Mesodermal cell (in vitro differentiated cells): ENCODE data around the gene ING4.

Experiments
- H3K27ac ChIP-seq: 2 replicates; pipeline ENCODE4 v1.7.0; 2013; ENCODE audit warnings: mild to moderate bottlenecking, low read depth, low read length, moderate library complexity; ENCODE audit not compliant: severe bottlenecking
- H3K36me3 ChIP-seq: 2 replicates; pipeline ENCODE4 v1.7.1; 2013; ENCODE audit warnings: mild to moderate bottlenecking, low read length, moderate library complexity; ENCODE audit not compliant: control insufficient read depth, insufficient read depth
- H3K4me1 ChIP-seq: one replicate; pipeline ENCODE4 v1.7.1; 2013; ENCODE audit warnings: mild to moderate bottlenecking, low read length; ENCODE audit not compliant: insufficient read depth, control insufficient read depth, poor library complexity, severe bottlenecking
- H3K4me3 ChIP-seq: 2 replicates; pipeline ENCODE4 v1.7.0; 2013; ENCODE audit warnings: low read length, control low read depth, mild to moderate bottlenecking; ENCODE audit not compliant: insufficient read depth, poor library complexity, severe bottlenecking; ENCODE audit errors: extremely low read depth
- H3K9me3 ChIP-seq: 2 replicates; pipeline ENCODE4 v1.7.1; 2013; ENCODE audit warnings: mild to moderate bottlenecking, low read length, moderate library complexity; ENCODE audit not compliant: control insufficient read depth
- WGBS, 2 experiments: methylation state at CpG; one replicate each; pipeline ENCODE4 v1.1.5; 2013; ENCODE audit warnings: missing lambda C conversion rate in 2 of 2; ENCODE audit not compliant: insufficient coverage in 2 of 2; 5-methylcytosine and 5-hydroxymethylcytosine counted together

ING4 gene

GRCh38 chr12:6697584-6698351 is 34.8 kb upstream of the ING4 start:
- peaks cover 3% of the 10 kb centered on the region for H3K4me1 ChIP-seq
- H3K27ac ChIP-seq = no peak overlapping the region
- no peaks in the 10 kb centered on the region for H3K9me3 ChIP-seq
- WGBS, 2 experiments = 69 to 83% methylated on average over 7 of the region's 17 CpGs
- no peaks in the 10 kb centered on the region for H3K36me3 ChIP-seq
- H3K4me3 ChIP-seq = no peak overlapping the region

- Histone ChIP-seq H3K4me3 (no peak overlapping the region), H3K9me3 (no peaks in the 10 kb centered on the region), H3K36me3 (no peaks in the 10 kb centered on the region), H3K4me1 (peaks cover 3% of the 10 kb centered on the region), H3K27ac (no peak overlapping the region)
- WGBS, 2 experiments = 93 to 94% methylated on average over 11 to 12 of the region's 17 CpGs
Observed at GRCh38 chr12:6696690-6697583, 34.0 kb upstream of the ING4 start.

DNA sequence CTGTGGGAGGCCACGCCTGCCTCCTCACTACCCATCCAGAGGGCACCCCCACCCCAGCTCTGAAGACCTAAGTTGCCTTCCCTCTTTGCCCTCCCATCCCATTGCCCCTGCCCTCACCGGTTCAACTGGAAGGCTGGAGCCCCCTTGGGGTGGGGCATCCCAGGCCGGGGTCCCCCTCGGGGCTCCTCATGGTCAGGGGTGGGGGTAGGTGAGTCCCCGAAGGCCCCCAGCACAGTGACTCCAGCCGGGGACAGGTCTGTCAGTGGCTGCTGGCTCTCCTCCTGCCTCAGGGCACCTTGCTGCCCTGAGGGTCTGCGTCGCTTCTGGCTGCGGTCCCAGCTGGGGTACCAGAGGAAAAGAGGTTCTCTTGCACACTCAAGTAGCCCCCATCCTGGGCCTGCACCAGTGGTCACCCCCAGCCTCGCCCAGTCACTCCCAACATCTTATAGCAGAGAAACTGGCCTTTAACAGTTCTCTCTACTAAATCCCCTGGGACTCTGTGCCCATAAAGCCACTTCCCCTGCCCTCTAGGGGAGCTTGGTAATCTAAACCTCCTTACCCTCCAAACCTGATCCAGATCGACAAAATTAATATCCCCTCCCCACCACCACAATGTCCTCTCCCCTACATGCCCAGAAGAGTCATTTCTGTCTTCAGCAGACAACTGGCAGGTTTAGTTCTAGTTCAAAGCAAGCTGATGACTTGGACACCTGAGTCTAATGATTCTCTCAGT is 32.6 kb upstream of the ING4 start:
- WGBS, 2 experiments = 77 to 93% methylated on average over 8 of the region's 11 CpGs
- no peak overlapping the region for H3K27ac ChIP-seq
- no peak overlapping the region for H3K4me3 ChIP-seq
- no peaks in the 10 kb centered on the region for H3K36me3 ChIP-seq
- peaks cover 3% of the 10 kb centered on the region for H3K4me1 ChIP-seq
- no peaks in the 10 kb centered on the region for H3K9me3 ChIP-seq

DNA sequence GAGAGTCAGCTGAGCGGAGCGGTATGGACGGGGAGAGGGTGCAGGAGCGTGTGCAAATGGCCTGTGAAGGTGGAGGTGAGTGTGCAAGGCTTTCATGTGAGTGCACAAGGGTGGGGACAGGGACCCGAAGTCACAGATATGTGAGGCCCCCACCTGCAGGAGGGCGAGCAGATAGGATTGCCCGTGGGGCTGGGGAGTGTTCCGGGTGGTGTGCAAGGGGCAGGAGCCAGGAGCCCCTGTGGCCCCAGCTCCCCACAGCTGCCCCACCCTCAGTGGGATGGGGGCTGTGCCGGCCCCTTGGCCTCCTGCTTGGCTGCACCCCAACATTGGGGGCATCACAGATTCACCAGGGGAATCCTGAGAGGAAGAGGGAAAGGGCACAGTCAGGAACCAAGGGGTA is 31.8 kb upstream of the ING4 start:
- no peaks in the 10 kb centered on the region for H3K36me3 ChIP-seq
- H3K4me1 ChIP-seq = peaks cover 3% of the 10 kb centered on the region
- no peaks in the 10 kb centered on the region for H3K9me3 ChIP-seq
- no peak overlapping the region for H3K4me3 ChIP-seq
- 90 to 92% methylated on average over 7 of the region's 9 CpGs for WGBS, 2 experiments
- no peak overlapping the region for H3K27ac ChIP-seq

DNA sequence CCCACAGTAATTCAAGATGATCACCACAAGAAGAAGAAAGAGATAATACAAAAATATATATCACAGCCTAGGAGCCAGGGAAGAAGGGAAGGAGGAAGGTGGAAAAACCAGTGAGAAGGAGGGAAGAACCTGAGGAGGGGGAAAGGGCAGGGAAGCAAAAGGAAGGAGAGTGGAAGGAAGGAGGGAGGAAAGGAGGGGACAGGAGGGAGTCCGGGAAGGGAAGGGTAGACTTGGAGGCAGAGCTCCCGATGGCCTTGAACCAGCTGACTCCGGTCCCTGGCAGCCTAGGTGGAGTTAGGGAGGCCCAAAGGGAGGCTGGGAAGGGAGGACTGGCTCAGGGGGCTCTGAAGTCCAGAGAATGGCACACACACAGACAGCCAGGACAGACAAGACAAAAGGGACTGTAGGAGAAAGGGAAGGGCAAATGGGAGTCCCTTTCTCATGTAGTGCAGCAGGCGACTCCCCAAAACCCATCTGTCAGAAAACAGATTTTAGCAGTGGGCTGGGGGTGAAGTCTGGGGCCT is 31.0 kb upstream of the ING4 start:
- Histone ChIP-seq H3K4me1 (no peaks in the 10 kb centered on the region), H3K27ac (no peak overlapping the region), H3K4me3 (no peak overlapping the region), H3K36me3 (no peaks in the 10 kb centered on the region), H3K9me3 (no peaks in the 10 kb centered on the region)
- 71 to 74% methylated on average over 2 to 3 of the region's 4 CpGs for WGBS, 2 experiments

- no peaks in the 10 kb centered on the region for H3K36me3 ChIP-seq
- H3K4me3 ChIP-seq = no peak overlapping the region
- 80% methylated on average over 1 of the region's 2 CpGs; no CpG with 5 or more reads in 1 of the 2 experiments for WGBS, 2 experiments
- no peak overlapping the region for H3K27ac ChIP-seq
- no peaks in the 10 kb centered on the region for H3K9me3 ChIP-seq
- peaks cover 3% of the 10 kb centered on the region for H3K4me1 ChIP-seq
Observed at GRCh38 chr12:6692888-6693287, 30.0 kb upstream of the ING4 start.

DNA sequence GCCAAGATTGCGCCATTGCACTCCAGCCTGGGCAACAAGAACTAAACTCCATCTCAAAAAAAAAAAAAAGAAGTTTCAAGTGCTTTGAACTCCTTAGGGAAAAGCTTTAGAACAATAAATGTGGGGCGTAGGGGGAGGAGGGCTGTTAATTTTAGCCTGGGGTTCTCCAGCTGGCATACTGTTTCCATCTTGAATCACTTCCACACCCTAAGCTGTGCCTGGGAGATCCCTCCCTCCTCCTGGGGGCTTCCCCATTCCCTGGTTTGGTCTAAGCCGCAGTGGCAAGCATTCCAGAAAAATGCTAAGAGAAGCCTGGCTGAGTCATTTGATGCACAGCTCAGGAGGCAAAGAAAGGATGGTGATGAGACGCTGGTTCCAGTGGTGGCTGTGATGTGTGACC is 28.6 kb upstream of the ING4 start:
- Histone ChIP-seq H3K27ac (no peak overlapping the region), H3K4me1 (peaks cover 12% of the 10 kb centered on the region), H3K36me3 (no peaks in the 10 kb centered on the region), H3K9me3 (no peaks in the 10 kb centered on the region), H3K4me3 (no peak overlapping the region)
- 77 to 89% methylated on average over 1 to 2 of the region's 4 CpGs for WGBS, 2 experiments

- Histone ChIP-seq H3K4me3 (peak within 1 kb of the TSS; percentile 70), H3K9me3 (no peaks in the 10 kb centered on the region), H3K27ac (peak within 1 kb of the TSS; percentile 96), H3K36me3 (peaks cover 20% of the 10 kb centered on the region), H3K4me1 (peaks cover 12% of the 10 kb centered on the region)
- 0% methylated on average over 23 to 53 of the region's 72 CpGs for WGBS, 2 experiments
Observed at GRCh38 chr12:6688999-6689882, 26.3 kb upstream of the ING4 start, which contains the start of gene ZNF384. Gene ZNF384 (minus strand): TSS chr12:6689375. CDS start chr12:6679520, 9,855 bp downstream.

GRCh38 chr12:6688543-6688998 is 25.7 kb upstream of the ING4 start:
- peak overlapping the region; percentile 96 for H3K27ac ChIP-seq
- WGBS, 2 experiments = 2 to 3% methylated on average over 7 of the region's 13 CpGs
- H3K4me1 ChIP-seq = peaks cover 12% of the 10 kb centered on the region
- no peaks in the 10 kb centered on the region for H3K9me3 ChIP-seq
- peaks cover 26% of the 10 kb centered on the region for H3K36me3 ChIP-seq
- H3K4me3 ChIP-seq = peak overlapping the region; percentile 70
